ENCODE results near the gene SOHLH1.

The SOHLH1 gene

DNA sequence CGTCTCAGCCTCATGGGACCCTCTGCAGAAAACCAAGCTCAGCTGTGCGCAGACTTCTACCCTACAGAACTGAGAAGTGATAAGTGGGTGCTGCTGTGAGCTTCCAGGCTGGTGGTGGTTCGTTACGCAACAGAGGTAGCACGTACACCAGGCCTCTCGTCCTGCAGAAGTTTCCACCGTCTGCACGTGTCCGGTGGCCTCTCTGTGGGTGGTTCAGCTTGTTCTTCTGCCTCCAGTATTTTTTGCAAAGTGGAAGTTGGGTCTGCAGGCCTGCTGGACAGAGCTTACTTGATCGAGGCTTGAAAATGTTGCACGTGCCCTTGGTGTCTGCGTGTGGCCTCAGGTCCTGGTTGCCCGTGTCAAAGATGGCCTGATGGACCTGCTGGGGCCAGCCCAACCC, 30.2 kb upstream of the SOHLH1 start:
- DNase-seq, result no peak

DNA sequence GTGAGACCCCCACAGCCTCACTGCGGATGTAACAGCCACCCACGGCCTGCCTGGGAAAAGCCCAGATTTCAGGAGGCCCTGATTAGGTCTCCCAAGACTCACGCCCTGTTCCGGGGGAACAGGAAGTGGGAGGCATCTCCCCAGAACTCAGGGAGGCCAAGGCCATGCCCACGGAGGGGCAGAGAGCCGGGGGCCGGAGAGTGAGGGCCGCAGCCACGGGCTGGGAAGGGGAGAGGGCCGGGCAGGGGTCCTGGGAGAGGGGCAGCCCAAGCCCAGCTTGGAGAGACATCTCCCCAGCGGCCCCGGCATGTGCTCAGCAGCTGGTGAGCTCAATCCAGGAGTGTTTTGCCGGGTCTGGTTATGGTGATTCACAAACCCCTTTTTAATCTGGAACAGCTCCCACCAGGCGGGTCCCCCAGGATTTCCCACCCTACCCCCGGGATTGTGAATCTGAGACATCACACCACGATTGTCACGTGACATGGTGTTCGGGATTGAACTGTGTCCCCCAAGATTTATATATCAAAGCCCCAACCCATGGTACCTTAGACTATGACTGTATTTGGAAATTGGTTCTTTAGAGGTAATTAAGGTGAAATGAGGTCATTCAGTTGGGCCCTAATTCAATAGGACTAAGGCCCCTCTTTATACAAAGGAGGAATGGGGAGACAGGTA, 29.3 kb upstream of the SOHLH1 start:
- no peak for DNase-seq

DNA sequence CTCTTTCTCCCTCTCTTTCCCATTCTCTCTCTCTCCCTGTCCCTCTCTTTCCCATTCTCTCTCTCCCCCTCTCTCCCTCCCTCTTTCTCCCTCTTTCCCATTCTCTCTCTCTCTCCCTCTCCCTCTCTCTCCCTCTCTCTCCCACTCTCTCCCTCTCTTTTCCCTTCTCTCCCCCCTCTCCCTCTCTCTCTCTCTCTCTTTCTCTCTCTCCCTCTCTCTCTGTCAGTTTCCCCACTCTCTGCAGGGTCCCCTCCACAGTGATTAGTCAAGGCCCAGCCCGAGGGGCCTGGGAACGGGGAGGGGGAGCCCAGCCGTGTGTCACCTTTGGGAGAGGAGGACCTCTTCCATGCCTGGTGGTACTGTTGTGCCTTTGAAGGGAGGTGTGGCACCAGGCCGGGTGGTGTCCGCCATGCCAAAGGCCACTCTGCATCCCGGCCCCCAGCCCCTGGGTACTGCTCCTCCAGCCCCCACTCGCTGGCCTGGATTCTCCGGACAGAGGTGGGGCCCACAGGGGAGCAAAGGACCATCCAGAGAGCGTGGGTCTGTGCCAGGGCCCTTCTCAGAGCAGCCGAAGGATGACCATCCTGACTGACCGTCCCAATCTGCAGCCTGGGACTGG, 28.1 kb upstream of the SOHLH1 start:
- no peak for DNase-seq

DNA sequence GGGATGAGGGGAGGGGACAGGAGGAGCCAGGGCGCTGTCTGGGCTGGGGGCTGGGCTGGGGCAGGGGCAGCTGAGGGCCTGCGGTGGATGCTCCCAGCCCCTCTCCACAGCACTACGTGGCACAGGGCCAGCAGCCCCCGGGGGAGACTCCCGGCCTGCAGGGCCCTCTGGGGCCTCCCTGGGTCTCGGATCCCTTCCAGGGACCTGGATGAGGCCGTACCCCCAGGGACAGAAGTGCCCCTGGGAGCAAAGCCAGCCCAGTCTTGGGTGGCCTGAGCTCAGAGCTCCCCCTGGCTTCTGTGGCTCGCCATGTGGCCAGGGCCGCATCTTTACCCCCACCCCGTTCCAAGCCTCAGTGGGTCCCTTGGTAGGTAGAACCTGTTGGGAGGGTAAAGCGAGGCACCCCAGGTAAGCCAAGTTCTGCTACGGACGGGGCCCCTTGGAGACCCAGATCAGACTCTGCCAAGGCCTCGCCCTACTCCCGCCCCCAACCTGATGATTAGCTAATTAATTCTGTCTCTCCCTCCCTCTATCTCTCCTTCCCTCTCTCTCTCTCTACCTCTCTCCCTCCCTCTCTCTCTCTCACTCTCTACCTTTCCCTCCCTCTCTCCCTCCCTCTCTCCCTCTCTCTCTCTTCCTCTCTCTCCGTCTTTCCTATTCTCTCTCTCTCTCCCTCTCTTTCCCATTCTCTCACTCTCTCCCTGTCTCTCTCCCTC, 27.0 kb upstream of the SOHLH1 start:
- DNase-seq, result no peak

DNA sequence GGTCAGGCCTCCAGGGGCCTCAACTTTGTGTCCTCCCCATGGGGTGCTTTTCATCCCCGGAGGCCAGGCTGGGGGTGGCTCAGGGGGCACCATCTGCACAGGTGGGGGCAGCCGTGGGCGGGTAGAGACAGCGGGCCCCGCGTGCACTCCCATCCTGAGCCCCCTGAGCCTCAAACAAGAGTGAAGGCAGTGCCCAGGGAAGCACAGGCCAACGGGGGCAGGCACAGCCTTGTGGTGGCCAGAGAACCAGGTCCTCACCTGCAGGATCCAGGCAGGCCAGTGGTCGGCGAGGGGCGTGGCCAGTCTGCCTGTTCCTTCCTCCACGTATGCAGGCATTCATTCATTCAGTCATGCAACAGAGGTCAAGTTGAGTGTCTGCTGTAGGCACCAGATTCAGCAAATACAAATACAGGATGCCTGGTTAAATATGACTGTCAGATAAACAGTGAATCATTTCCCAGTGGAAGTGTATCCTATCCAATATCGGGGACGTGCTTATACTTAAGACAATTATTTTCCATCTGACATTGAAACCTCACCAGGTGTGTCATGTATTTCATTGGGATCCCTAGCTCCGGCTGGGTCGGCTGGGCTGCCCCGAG, 25.0 kb upstream of the SOHLH1 start:
- DNase-seq, result no peak

DNA sequence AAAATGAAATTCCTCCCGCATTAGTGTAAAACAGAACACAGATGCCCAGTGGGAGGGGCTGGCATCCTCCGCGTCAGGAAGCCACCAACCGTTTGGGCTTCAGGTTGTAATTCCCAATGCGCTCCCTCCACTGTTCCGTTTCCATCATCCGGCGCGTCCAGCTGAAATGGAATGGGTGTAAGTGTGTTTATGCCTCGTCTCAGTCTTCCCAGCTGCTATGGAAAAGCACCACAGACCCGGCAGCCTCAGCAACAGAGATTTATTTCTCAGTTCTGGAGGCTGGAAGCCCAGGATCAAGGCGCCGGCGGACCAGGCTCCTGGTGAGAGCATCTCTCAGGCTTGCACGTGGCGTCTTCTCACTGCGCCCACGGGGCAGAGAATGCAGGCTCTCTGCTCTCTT, 23.1 kb upstream of the SOHLH1 start:
- no peak for DNase-seq

DNA sequence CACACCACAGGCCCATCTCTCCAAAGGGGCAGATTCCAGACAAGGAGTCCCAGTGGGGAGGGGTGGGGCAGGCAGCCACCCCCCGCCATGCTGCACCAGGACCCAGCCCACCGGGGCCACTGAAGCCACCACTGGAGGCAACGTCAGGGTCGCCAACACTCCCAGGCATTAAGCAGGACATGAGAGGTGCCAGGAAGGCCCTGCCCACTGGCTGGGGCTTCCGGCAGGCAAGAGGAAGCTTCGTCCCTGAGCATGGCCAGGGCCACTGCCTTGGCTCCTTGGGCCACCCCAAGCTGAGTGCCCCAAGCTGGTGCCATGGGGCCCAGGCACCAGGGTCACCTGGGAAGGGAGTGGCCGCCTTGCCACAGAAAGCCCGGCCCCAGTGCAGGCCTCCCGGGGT, 20.2 kb upstream of the SOHLH1 start:
- no peak for DNase-seq

DNA sequence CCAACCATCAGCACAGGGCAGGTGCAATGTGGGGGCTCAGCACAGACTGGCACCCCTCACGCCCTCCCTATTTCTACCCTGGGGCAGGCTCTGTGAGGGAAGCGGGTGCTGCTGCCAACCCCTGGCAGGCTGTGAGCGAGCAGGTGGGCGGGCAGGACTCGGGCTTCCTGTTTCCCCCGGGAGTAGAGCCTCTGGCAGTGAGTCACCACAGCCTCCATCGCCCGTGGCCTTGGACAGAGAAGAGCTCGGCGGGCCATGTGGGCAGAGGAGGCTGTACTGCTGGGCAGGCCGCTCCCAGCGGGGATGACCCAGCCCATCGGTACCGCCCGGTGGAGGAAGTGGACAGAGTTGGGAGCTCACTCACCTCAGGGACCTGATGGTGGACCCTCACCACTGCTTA, 19.3 kb upstream of the SOHLH1 start:
- no peak for DNase-seq

DNA sequence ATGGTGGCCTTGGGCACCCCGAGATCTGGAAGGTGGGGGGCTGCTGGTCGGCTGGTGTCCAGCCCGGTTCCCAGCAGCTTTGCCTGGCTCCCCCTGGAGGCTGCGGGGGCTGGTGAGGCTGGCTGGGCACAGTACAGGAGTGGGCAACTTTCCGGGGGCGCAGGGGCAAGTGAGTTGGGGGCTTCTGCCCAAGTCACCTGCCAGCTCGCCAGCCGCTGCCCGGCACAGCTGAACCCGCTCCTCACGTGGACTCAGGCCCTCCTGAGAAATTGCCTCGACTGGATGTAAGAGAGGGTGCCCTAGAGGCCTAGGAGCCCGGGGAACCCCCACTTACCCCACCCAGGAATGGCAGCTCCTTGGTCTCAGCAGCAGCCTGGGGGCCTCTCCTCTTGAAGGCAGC, 18.1 kb upstream of the SOHLH1 start:
- no peak for DNase-seq

DNA sequence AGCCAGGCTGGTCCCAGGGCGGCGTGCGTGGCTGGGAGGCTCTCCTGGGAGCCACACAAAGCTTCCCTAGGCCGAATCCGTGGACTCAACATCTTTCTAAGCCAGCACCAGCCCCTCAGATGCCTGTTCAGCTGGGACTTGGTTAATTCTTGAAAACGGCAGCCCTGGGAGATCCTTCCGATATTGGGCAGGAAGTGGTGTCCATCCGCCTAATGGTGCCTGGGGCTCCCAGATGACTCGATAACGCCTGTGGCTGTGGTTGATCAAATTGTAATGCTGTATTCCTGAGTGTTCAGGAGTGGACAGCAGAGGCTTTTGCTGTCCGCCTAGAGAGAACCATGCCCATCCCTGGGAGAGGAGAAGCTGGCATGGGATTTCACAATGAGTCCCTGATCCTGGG, 16.8 kb upstream of the SOHLH1 start:
- DNase-seq, result no peak

DNA sequence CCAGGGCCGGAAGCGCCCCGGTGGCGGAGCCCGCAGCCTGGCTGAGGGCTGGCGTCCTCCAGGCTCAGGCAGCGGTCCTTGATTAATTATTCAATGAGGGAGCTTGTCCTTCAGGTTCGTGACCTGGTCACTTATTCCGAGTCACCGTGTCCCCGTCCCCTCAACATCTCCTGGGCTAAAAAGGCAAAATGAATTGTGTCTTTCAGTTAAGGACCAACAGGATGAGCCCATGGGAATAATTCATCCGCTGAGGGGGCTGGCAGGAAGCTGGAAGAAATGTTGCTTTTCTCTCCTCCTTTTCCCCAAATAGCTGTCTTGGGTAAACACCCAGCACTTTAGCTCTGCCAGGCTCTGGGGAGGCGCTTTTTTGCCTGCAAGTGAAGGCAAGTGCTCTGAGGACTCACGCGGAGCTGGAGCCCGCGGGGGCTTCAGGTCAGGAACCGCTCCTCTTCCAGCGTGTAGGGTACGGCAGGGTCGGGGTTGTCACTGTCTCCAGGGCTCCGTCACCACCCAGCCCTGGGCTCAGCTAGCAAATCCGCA, 15.8 kb upstream of the SOHLH1 start:
- no peak for DNase-seq

DNA sequence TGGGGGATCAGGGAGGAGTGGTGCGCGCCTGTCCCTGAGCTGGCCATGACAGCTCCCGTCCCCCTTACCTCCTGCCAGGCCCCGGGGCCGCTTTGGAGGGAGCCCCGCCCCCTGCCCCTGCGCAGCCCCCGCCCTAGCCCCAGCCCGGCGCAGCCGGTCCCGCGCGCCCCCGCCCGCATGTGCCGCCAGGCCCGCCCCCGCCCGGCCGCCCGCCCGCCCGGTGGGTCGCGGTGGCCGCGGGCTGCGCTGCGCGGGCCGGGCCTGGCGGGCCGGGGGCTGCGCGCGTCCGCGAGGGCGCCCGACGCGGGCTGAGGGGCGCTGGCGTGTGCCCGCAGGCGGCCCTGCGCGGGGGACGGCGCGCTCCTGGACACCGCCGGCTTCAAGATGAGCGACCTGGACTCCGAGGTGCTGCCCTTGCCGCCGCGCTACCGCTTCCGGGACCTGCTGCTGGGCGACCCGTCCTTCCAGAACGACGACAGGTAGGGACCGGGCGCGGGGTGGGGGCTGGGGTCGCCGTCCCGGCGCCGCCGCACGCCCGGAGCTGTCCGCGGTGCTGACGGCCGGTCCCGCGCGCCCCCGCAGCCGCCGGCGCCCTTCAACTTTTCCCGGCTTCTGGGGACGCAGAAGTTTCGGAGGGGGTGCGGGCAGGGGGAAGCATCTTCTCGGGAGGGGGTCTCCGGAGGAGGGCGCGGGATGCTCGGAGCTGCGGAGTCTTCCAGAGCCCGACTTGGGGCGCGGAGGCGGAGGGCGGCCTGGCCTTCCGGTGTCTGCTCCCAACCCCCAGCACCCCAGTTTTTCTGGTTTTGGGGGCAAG, 15.2 kb upstream of the SOHLH1 start:
- DNase-seq, result no peak

DNA sequence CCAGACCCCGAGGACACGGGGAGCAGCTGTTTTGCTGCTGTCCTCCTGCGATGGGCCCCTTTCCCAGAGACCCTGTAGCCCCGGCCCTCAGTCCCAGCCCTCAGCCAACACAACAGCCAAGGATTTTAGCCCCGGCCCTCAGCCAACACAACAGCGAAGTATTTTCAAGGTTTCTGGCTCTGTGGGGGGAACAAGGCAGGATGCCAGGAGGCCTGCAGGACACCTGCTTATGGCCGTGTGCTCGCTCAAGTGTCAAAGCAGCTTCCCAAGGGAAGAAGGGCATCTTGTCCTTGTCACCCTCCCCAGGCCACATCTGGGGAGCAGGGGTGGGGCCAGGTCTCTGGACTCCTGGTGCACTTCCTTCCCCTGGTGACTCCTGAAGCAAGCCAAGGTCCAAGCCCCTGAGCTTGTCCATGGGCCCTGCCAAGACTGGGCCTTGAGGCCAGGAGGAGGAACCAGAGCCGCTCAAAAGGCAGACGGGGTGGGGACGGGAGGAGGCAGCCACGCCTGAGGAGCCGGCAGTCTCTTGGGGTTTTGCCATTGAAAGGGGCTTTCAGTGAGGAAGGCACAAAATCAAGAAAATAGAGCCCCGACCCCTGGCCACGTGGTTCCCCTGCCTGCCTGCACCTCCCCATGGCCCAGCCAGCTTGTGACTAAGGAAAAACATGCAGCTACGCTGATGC, 13.5 kb upstream of the SOHLH1 start:
- DNase-seq, result no peak

DNA sequence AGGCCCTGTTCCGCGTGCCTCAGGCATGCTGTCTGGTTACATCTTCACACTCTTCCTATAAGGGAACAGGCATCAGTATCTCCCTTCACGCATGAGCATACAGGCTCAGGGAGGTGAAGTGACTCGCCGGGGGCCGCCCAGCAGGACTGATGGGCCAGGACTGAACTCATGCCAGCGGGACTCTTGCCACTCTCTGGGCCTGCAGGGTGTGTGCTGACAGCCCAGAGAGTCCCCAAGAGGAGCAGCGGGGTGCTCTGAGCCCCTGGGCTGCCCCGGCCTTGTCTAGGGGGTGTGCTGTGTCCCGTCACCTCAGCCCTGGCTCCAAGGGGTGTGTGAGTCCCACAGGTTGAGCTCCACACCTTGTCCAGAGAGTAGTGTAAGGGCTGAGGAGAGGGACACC, 12.6 kb upstream of the SOHLH1 start:
- no peak for DNase-seq

DNA sequence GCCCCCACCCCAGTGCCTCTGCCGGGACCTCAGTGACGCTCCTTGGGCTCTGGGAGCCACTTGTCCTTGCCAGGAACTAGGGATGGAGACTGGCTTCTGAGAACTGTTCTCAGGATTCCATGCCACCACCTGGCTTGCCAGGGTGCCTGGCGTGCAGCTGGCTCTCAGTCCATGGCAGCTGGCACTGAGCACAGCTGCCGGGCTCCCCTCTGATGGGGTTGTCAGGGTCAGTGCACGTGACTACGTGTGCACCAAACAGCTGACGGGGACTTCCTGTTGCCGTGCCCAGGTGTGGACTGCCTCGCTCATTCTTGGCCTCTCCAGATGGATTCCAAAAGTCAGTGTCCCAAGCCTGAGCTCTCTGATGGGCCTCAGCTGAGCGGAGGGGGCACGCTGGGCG, 12.1 kb upstream of the SOHLH1 start:
- no peak for DNase-seq

DNA sequence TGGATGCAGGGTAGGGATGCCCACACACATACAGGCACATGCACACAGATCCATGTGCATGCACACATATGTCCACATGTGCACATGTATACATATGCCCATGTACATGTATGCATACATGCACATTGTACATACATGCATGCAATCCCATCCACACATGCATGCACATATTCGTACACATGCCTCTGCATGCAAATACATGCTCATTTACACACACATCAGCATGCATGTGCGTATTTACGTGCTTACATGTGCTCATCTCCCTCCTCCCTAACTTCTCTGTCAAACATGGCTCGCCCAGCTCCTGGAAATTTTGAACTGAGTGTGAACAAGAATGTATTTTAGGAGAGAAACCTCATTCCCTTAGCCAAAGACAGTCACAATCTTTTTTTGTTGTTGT, 8.9 kb upstream of the SOHLH1 start:
- DNase-seq, result no peak

DNA sequence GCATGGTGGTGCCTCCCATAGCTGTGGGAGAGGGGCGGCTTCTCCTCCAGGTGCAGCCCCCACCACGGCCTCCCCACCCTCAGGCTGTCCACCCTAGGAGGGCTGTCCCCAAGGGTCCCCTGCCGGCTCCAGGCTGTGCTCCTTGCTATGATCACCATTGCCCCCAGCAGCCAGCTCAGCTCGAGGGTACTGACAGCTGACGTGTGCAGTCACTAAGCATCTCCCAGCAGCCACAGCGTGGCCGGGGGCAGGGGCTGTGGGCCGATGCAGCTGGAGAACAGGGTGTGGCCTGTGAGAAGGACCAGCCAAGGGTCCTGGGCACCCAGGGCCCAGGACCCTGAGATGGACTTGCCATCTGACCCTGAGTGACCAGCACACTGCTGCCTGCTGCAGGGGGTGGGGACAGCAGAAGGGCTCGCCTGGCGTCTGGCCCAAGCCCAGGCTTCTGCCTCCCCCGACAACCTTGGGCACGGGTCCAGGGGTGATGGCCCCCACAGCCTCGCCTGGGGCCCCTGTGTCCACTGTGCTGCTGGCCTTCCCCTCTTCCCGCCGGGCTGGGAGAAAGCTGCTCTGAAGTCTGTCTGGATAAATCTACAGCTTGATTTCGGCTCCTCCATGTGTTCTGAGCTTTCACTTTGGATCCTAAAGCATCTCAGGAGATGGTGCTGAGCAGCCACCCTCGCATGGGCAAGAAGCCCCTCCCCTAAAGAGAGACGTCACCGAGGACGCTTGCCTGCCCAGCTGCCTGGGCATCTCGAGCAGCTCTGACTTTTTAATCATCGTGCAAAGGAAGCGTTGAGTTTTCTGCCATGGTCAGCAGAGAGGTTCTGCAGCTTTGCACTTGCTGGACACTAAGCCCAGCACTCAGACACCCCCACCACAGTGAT, 8.2 kb upstream of the SOHLH1 start:
- DNase-seq, result no peak

DNA sequence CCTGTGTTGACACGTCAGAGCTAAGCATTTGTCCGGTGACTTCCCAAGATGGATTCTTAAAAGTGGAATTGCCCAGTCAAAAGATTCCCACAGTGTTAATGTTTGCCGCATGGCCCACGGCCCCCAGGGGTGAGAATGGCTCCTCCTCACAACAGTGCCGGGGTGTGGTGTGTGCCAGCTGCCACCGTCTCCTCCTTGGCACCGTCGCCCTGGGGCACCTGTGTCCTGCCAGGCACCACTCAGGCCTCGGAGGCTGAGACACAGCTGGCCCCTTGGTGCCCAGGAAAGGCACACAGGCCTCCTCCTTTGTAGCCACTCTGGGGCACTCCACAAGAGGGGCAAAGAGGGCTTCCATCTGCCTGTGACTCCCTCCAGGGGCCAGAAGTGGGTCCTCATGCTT, 7.0 kb upstream of the SOHLH1 start:
- no peak for DNase-seq

DNA sequence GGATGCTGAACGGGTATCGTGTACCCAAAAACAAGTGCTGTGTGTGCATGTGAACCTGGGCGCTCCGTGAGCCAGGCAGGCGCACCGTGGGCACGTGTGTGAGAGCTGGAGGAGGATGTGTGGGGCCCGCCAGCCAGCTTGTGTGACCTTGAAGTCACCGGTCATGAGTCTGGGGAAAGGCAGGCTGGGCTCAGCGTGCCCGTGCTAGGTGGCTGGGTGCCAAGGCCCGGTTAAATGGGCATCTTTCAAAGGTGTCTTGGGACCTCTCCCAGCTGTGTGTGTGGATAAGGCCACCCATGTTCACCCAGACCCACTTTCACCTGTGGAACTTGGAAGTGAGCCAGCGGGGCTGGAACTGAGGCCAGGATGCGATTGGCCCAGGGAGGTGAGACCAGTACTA, 6.1 kb upstream of the SOHLH1 start:
- DNase-seq, result no peak

DNA sequence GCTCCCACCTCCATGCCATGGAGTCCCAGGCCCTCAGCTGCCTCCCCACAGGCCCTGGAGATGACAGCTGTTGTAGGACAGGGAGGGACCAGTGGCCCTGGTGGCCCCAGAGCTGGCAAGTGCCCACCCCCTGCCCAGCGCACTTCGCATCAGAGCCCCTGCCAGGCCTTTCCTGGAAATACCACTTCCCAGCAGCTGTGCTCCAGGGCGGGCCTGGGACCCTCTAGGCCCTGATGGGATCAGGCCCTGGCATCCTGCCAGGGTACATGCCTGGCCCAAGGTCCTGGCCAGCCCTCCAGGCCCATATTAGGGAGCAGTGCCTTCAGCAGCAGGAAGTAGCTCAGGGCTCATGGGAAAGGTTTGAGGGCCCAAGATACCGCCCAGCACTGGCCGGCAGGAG, 5.2 kb upstream of the SOHLH1 start:
- no peak for DNase-seq

DNA sequence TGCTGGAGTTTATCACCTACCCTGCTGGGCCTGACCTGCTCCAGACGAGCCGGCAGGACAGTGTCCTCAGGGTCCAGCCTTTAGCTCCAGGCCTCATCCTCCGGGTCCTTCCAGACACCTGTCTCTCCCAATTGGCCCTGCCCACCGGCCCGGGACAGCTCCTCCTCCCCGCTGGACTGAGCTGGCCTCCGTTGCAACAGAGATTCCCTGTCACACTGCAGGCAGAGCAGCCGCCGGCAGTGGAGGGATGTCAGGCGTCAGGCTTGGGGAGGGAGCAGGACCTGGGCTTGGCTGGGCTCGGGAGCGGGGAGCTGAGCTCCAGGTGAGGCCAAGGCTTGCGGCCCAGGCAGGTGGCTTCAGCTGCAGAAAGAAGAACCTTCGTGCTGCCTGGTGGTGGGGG, 4.4 kb upstream of the SOHLH1 start:
- no peak for DNase-seq
